KOPT-K1 (cell line): Measurements from ENCODE around the gene KLHL33.

Experiments
- H3K27ac ChIP-seq: fragments of 200-600 bp; sonication (generic); 2 replicates; pipeline ENCODE4 v1.5.1; 2016; ENCODE audit warnings: antibody characterized with exemption, mild to moderate bottlenecking, low read depth, low read length; ENCODE audit not compliant: poor library complexity, severe bottlenecking
- H3K36me3 ChIP-seq: fragments of 200-600 bp; sonication (generic); 2 replicates; pipeline ENCODE4 v1.5.1; 2017; ENCODE audit warnings: antibody characterized with exemption, mild to moderate bottlenecking, low read length, moderate library complexity; ENCODE audit not compliant: insufficient read depth
- H3K9me3 ChIP-seq: fragments of 200-600 bp; sonication (generic); 2 replicates; pipeline ENCODE4 v1.5.1; 2017; ENCODE audit warnings: antibody characterized with exemption, low read length, mild to moderate bottlenecking; ENCODE audit not compliant: insufficient read depth, poor library complexity, severe bottlenecking

The KLHL33 gene, protein sequence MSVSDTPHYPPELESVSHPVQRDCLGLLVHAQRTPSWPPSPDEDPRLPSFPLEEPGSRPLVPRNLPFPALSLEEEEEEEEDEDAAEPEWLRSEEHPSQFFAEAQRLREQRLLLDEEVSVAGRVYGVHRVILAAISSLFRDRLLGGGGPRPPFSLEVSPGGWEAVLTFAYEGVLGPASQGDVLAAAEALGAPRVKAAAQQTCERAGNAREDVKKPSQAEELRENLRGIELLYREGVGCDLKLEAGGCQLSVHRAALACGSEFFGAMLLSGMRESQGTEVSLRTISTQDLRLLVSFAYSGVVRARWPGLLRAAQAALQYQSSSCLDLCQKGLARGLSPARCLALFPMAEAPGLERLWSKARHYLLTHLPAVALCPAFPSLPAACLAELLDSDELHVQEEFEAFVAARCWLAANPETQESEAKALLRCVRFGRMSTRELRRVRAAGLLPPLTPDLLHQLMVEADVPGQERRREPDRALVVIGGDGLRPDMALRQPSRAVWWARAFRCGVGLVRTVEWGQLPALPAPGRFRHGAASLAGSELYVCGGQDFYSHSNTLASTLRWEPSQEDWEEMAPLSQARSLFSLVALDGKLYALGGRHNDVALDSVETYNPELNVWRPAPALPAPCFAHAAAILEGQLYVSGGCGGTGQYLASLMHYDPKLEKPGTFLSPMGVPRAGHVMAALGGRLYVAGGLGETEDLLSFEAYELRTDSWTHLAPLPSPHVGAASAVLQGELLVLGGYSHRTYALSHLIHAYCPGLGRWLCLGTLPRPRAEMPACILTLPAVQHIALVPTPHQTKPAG

DNA sequence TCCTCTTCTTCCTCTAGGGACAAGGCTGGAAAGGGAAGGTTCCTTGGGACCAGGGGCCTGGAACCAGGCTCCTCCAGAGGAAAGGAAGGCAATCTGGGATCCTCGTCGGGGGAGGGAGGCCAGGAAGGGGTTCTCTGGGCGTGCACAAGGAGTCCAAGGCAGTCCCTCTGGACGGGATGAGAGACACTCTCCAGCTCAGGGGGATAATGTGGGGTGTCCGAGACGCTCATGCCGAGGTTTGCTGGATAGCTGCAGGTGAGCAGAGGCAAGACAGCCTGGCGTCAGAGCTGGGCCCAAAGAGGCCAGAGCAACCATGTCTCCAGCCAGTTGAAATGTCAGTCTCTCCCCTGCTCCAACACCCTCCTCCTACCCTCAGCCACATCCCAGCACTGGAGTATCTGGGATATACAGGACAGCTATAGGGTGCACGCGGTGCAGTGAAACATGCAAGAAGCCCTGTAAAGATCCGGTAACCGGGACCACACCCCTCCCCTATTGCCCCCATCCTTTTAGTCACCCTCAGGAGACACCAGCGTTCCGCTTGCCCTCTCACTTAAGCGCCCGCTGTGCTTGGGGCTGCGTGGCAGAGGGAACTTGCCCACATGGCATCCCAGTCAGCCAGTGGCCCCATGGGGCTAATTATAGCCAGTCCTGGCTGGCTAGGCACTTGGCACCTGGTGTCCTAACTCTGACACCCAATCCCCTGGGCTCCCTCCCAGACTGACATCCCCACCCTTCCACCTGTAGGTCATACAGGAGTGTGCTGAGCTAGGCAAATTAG lies at the start of gene KLHL33:
TSS of gene KLHL33 (minus strand) at position 585 of the 781 bp plus-strand sequence. CDS start at position 230, 355 bp downstream.
- H3K27ac ChIP-seq: no peak within 1 kb of the TSS
- H3K9me3 ChIP-seq: no peaks in the 10 kb centered on the region
- no peaks in the 10 kb centered on the region for H3K36me3 ChIP-seq

DNA sequence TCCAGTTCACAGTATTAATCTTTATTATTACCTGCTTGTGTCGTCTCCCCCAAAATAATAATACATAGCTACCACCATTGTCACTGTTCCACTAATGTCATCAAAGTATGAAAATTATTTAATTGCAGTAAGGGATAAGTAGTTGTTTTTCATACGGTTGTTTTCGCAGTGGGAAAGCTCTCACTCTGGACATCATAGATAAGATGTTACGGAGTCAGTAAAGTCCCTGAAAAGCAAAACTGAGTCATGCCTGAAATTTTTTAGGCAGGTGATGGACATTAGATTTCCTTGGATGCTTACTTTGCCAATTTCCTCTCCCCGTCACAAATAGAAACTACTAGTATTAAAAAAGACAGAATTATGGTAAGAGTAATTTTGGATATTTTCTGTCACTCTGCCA lies 46.4 kb upstream of the KLHL33 start:
- Histone ChIP-seq H3K36me3 (peaks cover 22% of the 10 kb centered on the region), H3K27ac (no peak overlapping the region), H3K9me3 (no peaks in the 10 kb centered on the region)

DNA sequence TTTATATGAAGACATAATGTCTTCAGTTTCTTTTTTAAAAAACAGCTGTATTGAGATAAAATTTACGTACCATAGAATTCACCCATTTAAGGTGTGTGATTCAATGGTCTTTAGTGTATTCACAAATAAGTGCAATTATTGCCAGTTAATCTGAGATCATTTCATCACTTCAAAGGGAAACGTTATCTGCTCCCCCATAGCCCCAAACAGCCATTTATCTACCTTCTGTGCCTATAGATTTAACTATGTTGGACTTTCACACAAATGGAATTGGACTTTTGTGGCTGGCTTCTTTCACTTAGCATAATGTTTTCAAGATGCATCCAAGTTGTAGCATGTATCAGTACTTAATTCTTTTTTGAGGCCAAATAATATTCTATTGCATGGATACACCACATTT lies 42.9 kb upstream of the KLHL33 start:
- Histone ChIP-seq H3K36me3 (peaks cover 57% of the 10 kb centered on the region), H3K27ac (no peak overlapping the region), H3K9me3 (no peaks in the 10 kb centered on the region)

DNA sequence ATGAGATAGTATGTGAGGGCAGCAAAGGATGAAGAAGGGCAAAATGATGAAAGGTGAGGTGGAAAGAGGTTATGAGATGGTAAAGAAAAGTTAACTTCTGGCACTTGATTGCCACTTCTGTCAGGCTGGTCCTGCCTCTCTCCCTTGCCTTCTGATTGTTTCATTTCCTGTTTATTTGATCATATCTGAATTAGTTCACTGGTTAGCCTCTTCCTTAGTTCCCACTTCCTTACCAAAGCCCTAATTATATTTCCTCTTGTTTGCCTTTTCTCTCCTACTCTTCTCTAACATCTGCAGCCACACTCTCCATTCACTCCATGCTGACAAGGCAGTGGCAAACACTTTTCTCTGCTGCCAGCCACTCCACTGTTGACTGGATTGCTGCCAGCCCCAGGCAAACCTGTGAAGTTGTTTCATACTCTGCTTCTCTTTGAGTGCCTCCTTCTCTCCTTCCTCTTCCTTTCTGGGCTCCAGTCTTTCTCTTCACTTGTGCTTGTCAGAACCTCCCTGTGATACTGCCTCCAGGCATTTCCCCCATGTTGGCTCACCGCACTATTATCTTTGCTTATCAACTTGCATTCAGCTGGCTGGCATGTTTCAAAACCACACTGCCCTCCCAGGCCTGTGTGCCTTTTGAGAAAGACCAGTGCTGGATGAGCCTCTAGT lies 41.4 kb upstream of the KLHL33 start:
- Histone ChIP-seq H3K27ac (peak overlapping the region; percentile 54), H3K9me3 (no peaks in the 10 kb centered on the region), H3K36me3 (peaks cover 73% of the 10 kb centered on the region)

DNA sequence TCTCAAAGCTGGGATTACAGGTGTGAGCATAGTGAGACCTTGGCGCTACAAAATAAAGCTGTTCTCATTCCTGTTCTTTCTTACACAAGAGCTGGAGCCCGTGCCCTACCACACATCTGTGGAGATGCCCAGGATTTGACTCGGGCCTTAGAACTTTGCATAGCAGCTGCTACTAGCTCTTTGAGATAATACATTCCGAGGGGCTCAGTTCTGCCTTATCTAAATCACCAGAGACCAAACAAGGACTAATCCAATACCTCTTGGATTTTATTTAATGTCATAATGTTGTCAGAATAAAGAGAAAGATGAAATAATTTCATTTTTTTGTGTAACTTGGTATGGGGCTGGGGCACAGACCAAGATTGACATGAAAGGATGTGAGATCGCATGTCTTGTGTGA lies 40.8 kb upstream of the KLHL33 start:
- Histone ChIP-seq H3K9me3 (no peaks in the 10 kb centered on the region), H3K36me3 (peaks cover 78% of the 10 kb centered on the region), H3K27ac (peak overlapping the region; percentile 54)

DNA sequence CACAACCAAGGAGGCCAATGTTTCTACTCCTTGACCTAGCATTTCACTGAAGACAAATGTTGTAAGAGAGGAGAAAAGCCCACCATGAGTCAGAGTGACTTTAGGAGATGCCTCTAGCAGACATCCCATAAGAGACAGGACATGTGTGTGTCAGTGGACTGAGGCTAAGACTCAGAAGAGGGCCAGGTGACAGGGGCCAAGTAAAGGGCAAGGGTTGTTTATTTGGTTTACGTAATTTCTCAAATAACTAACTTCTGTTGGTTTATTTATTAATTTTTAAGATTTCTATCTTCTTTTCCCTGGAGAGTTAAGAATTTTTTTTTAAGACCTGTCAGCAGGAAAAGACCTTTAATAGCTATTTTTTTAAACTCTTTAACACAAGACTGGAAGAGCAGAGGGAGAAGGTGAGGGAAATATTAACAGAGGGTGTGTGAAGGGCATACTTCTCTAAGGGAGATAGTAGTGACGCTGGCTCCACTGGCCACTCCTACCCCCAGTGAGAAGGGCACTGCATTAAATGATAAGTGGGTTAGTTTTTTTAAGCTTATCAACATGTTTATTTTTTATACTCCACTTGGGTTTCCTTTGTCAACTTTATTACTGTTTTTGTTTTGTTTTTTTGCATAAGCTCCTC lies 36.7 kb upstream of the KLHL33 start:
- H3K9me3 ChIP-seq: no peaks in the 10 kb centered on the region
- no peak overlapping the region for H3K27ac ChIP-seq
- peaks cover 64% of the 10 kb centered on the region for H3K36me3 ChIP-seq

DNA sequence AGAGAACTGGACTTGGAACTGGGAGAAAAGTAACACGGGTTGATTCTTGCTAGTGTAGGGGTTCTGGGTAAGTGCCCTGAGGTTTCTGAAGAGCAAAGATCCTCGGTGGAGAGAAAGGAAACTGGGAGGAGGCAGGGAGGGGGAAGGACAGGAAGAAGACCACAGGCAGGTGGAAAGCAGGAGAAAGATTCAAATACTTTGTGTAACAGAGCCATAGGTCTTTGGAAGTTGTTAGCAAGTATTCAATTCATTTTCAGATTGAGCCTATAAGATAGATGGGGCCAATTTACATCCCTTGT lies 34.6 kb upstream of the KLHL33 start:
- peak overlapping the region; percentile 84 for H3K27ac ChIP-seq

DNA sequence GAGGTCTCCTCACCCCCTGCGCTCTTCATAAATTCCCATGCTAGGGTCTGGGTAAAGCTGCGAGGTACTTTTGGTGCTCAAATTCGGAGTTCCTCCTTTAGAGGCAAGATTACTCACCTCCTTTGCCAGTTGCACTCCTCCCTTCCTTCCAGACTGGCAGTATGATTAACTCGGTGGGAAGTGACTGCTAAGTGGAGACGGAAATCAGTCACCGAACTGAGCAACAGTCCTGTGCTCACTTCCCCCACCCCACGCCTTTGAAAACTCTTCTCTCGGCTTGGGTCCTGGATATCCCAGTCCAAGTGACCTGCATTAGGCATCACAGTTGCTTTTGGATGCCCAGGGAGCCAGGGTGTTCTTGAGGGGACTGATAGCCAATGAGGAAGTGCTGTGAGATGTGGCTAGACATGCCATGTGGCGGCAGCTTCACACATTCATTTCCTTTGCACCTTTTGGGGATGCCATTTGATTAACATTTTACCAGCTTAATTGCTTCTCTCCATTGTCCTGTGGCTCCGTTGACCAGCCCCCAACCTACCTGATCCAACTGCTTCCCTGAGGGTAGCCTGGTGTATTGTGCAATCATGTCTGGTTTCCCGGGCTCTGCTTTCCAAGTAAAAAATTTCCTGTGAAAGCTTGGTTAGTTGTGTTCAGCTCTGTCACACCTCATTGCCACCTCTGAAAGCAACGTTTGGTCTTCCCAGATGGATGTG lies 34.1 kb upstream of the KLHL33 start:
- Histone ChIP-seq H3K36me3 (peaks cover 38% of the 10 kb centered on the region), H3K27ac (peak overlapping the region; percentile 84), H3K9me3 (no peaks in the 10 kb centered on the region)

More for the DNA sequence above, 34.6 kb upstream of the KLHL33 start:
- Histone ChIP-seq H3K9me3 (no peaks in the 10 kb centered on the region), H3K36me3 (peaks cover 43% of the 10 kb centered on the region)

DNA sequence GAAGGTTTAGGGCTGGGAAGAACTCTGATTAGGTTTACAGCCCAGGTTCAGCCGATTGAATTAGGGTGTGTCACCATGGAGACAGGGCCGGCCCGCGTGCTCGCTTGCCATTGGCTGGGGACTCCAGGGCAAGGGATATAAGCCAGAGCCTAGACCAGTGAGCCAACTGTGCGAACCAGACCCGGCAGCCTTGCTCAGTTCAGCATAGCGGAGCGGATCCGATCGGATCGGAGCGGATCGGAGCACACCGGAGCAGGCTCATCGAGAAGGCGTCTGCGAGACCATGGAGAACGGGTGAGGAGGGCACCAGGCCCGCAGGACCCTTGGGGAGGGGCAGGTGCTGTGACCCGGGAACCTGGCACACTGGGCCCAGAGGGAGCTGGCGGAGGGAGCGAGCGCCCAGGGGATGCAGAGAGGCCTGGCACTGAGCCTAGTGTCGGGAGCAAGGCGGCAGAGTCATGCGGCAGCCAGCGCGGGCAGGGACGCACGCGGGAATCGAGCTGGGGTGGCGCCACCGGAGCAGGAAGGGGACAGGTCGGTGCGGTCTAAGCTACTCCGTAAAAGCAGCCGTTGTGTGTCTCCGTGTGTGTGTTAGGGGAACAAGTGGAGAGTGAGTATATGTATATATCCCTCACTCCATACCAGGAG lies 33.4 kb upstream of the KLHL33 start, which contains the start of gene PNP:
TSS of gene PNP (plus strand) at position 165 of the 648 bp plus-strand sequence. CDS start at position 284, 119 bp downstream.
- Histone ChIP-seq H3K9me3 (no peaks in the 10 kb centered on the region), H3K36me3 (peaks cover 31% of the 10 kb centered on the region), H3K27ac (peak within 1 kb of the TSS; percentile 84)

DNA sequence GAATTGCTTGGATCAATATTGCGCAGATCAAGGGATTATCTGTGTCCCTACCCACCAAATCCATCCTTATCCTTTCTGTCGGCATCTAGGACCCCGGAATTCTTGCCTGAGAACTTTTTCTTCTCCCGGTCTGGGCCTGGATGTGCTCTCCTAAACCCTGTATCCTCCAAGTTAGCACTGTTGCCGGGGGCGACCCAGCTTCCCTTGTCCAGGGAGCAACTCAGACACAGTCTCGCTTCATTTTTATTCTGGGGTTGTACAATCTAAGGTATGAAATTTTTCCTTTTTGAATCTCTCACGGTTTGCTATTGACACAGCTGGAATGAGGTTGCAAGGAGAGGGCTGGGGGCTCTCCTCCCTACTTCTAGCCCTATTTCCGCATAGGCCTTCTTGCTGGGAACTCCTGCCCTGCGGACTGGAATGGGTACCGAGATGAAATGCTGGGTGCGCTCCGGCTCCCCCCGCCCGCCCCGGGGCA lies 32.8 kb upstream of the KLHL33 start:
- H3K27ac ChIP-seq: peak overlapping the region; percentile 84
- H3K36me3 ChIP-seq: peaks cover 26% of the 10 kb centered on the region

DNA sequence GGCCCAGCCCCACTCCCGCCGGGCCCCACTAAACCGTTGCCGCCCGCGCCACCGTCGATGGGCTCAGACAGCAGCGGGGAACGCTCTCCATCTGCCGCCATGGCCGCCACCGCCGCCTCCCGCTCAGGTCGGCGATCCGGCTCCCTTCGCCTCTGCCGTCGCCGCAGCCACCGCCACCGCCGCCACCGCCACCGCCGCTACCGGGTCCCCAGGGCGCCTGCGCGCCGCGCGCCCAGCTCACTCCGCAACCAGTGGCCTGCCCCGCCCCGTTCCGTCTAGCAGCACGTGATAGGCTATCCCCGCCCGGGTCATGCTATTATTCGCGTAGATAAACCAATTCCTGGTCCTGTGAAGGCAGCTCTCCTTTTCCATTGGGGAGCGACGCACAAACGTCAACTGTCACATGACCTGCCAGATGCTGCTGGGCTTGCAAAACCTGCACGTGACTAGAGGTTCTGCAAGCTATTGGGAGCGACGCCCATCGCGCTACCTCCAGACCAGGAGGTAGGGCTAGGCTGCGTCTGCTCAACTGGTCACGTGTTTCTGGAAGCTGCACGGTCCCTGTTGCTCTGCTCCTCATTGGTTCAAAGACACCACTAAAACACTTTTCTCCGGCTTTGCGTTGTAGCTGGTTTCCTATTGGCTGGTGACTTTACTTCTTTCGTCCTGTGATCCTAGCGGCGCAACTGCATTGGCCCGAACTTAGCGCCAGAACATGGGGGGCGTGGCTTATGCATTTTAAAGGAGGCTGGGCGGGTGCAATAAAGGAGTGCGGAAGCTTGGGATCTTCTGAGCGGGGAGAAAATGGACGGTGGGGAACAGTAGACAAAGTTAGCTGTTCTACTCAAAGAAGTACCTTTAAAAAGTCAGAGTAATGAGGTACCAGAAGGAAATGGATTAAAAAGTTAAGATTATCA lies 25.5 kb upstream of the KLHL33 start, which contains the start of gene PIP4P1:
TSS of gene PIP4P1 (minus strand) at position 210 of the 917 bp plus-strand sequence. CDS start at position 101, 109 bp downstream.
- Histone ChIP-seq H3K27ac (peak within 1 kb of the TSS; percentile 73), H3K36me3 (peaks cover 39% of the 10 kb centered on the region), H3K9me3 (no peaks in the 10 kb centered on the region)

More for the DNA sequence above, 32.8 kb upstream of the KLHL33 start:
- H3K9me3 ChIP-seq: no peaks in the 10 kb centered on the region

DNA sequence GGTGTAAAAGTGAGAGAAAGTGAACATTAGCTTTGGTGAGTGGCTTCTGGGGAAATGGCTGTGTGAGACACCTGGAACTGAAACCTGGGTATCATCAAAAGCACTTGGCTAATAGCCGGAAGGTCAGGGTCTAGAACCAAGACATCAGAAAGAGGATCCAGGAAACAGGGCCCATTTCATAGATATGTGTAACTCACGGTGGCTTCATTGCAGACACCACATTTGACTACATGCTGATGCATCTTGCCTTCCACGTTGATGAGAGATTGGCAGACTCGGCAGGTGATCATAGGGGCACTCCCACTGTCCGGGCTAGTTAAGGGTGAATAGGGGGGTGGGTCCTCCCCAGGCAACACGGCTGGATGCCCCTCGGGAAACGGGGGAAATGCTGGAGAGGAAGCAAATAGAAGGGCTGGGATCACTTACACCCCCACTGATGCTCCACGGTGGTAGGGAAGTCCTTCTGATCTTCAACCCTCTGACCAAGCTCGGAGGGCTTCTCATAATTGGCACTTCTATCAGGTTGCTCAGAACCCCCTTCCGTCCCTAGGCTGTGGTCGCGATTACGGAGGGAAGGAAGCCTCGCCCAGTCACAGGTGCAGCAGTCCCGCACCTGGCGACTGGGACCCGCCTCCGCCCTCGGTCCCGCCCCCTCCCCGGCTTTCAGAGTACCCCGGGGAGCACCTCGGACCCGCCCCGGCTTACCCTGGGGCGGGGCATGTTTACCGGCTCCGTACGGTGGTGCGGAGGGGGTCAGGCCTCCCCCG lies 24.7 kb upstream of the KLHL33 start:
- peak overlapping the region; percentile 73 for H3K27ac ChIP-seq
- peaks cover 45% of the 10 kb centered on the region for H3K36me3 ChIP-seq
- H3K9me3 ChIP-seq: no peaks in the 10 kb centered on the region
